HCT116 (cell line): ENCODE measurements around the gene KRTAP29-1. TPM values are rescaled to one million over a fixed set of nuclear protein-coding genes. Genes with fewer than 3 reads are reported as not detected.

ENCODE experiments used
- ATAC-seq: fragments of 200-7000 bp; cut with Tn5 transposase; 2 replicates; pipeline ENCODE4 v1.9.1; 2020; ENCODE audit warnings: mild to moderate bottlenecking, moderate library complexity
- BruUV-seq: library from RNA; stranded (reverse); fragments of 400-500 nt; replicated peaks from 2 replicates; lab custom pipeline; 2021; lab: Mats Ljungman, UMichigan
- CTCF ChIA-PET: fragments of 300-600 bp; sonication (Branson Sonifier 250); formaldehyde crosslinking; loops from one replicate; lab custom pipeline; 2021; ENCODE audit warnings: antibody characterized with exemption; lab: Charles Lee
- POLR2A ChIA-PET: fragments of 300-600, 350-600 bp; sonication (Branson Sonifier 250); formaldehyde crosslinking; loops from one replicate; lab custom pipeline; 2021; ENCODE audit warnings: antibody characterized with exemption; lab: Charles Lee
- RAD21 ChIA-PET, 2 experiments: fragments of 300-600 bp; sonication (Branson Sonifier 250); formaldehyde crosslinking; loops; one replicate each; lab custom pipeline; 2023; ENCODE audit warnings: low total read pairs in 2 of 2; ENCODE audit not compliant: uncharacterized antibody in 2 of 2, unreplicated experiment in 2 of 2, low non-redundant PET in 1 of 2; lab: Charles Lee
- DNase-seq: peaks from one replicate; pipeline ENCODE4 v3.0.0-alpha.2; 2010; ENCODE audit warnings: low read depth, low spot score
- H2AFZ ChIP-seq: fragments of 200-600 bp; shearing (Covaris generic), sonication (generic); 2 replicates; pipeline ENCODE4 v1.6.1; 2017; ENCODE audit warnings: low read depth, mixed run types, mixed read lengths, antibody characterized with exemption, low read length; ENCODE audit not compliant: poor library complexity, severe bottlenecking
- H3K27ac ChIP-seq: 2 replicates; pipeline ENCODE4 v1.5.1; 2012; ENCODE audit warnings: low read depth, low read length
- H3K27me3 ChIP-seq: fragments of 200-600 bp; sonication (generic); 2 replicates; pipeline ENCODE4 v1.6.1; 2016; ENCODE audit warnings: mixed run types, low read length, mixed read lengths; ENCODE audit not compliant: insufficient read depth
- H3K36me3 ChIP-seq, 2 experiments: fragments of 200-500 bp in 1 of 2; fragments of 200-600 bp in 1 of 2; sonication (Bioruptor generic) in 1 of 2; sonication (generic) in 1 of 2; 2 replicates each; pipeline versions ENCODE4 v1.5.1 to v1.6.1; 2014 to 2016; ENCODE audit warnings: low read length in 2 of 2, inconsistent platforms in 1 of 2, mixed read lengths in 1 of 2, mixed run types in 1 of 2; ENCODE audit not compliant: insufficient read depth in 2 of 2, control insufficient read depth in 1 of 2
- H3K4me1 ChIP-seq, 2 experiments: fragments of 200-600 bp in 1 of 2; sonication (generic) in 1 of 2; 2 replicates each; pipeline versions ENCODE4 v1.5.1 to v1.6.1; 2012 to 2017; ENCODE audit warnings: low read length in 2 of 2, inconsistent platforms in 1 of 2, mild to moderate bottlenecking in 1 of 2, mixed read lengths in 1 of 2, mixed run types in 1 of 2, moderate library complexity in 1 of 2; ENCODE audit not compliant: insufficient read depth in 2 of 2, control insufficient read depth in 1 of 2
- H3K4me2 ChIP-seq: fragments of 200-600 bp; sonication (generic); 2 replicates; pipeline ENCODE4 v1.6.1; 2017; ENCODE audit warnings: mixed run types, low read length, mixed read lengths
- H3K4me3 ChIP-seq, 2 experiments: fragments of 200-600 bp in 1 of 2; sonication (generic) in 1 of 2; replicated peaks in 1 of 2; 2 replicates each; pipeline ENCODE4 v1.5.1; 2011 to 2016; ENCODE audit warnings: low read length in 2 of 2, control low read depth in 1 of 2, low read depth in 1 of 2, mild to moderate bottlenecking in 1 of 2, mixed read lengths in 1 of 2, mixed run types in 1 of 2
- H3K79me2 ChIP-seq: fragments of 200-600 bp; sonication (generic); 2 replicates; pipeline ENCODE4 v1.6.1; 2017; ENCODE audit warnings: mild to moderate bottlenecking, mixed run types, low read length, moderate library complexity, mixed read lengths; ENCODE audit not compliant: insufficient read depth
- H3K9ac ChIP-seq: fragments of 200-600 bp; sonication (generic); 2 replicates; pipeline ENCODE4 v1.6.1; 2016; ENCODE audit warnings: low read length, mixed read lengths
- H3K9me2 ChIP-seq: fragments of 200-600 bp; sonication (generic), shearing (Covaris generic); 2 replicates; pipeline ENCODE4 v1.6.1; 2017; ENCODE audit warnings: mixed run types, mild to moderate bottlenecking, moderate library complexity; ENCODE audit not compliant: insufficient read depth
- H3K9me3 ChIP-seq, 2 experiments: fragments of 200-500 bp in 1 of 2; fragments of 200-600 bp in 1 of 2; sonication (Bioruptor generic) in 1 of 2; sonication (generic) in 1 of 2; 2 replicates each; pipeline ENCODE4 v1.6.1; 2014 to 2017; ENCODE audit warnings: low read length in 2 of 2, mixed read lengths in 2 of 2, inconsistent platforms in 1 of 2, low read depth in 1 of 2, mild to moderate bottlenecking in 1 of 2, mixed run types in 1 of 2, moderate library complexity in 1 of 2; ENCODE audit not compliant: control insufficient read depth in 1 of 2, insufficient read depth in 1 of 2
- H4K20me1 ChIP-seq: fragments of 200-600 bp; sonication (generic), shearing (Covaris generic); 2 replicates; pipeline ENCODE4 v1.6.1; 2017; ENCODE audit warnings: mixed run types, mild to moderate bottlenecking, moderate library complexity; ENCODE audit not compliant: insufficient read depth
- CBX3 ChIP-seq: IDR thresholded peaks from 2 replicates; pipeline ENCODE4 v1.6.1; 2012; ENCODE audit warnings: low read depth
- EGR1 ChIP-seq: IDR thresholded peaks from 2 replicates; pipeline ENCODE4 v1.6.1; 2012; ENCODE audit warnings: low read depth
- ELF1 ChIP-seq: IDR thresholded peaks from 2 replicates; pipeline ENCODE4 v1.6.1; 2012; ENCODE audit warnings: low read depth, borderline replicate concordance
- EZH2 ChIP-seq: fragments of 200-600 bp; sonication (generic); IDR thresholded peaks from 2 replicates; pipeline ENCODE4 v1.6.1; 2017; ENCODE audit warnings: antibody characterized with exemption, mixed run types
- POLR2A ChIP-seq: IDR thresholded peaks from 2 replicates; pipeline ENCODE4 v1.7.0; 2011; ENCODE audit warnings: borderline replicate concordance; ENCODE audit not compliant: insufficient read depth, insufficient read length; ENCODE audit errors: extremely low read depth
- POLR2AphosphoS5 ChIP-seq: IDR thresholded peaks from 2 replicates; pipeline ENCODE4 v1.6.1; 2011; ENCODE audit warnings: mild to moderate bottlenecking, low read depth, low read length, moderate library complexity
- RAD21 ChIP-seq: IDR thresholded peaks from 2 replicates; pipeline ENCODE4 v1.6.1; 2012; ENCODE audit warnings: low read depth, mild to moderate bottlenecking
- SIN3A ChIP-seq: IDR thresholded peaks from 2 replicates; pipeline ENCODE4 v1.6.1; 2012; ENCODE audit warnings: low read depth
- SP1 ChIP-seq: IDR thresholded peaks from 2 replicates; pipeline ENCODE4 v1.6.1; 2012; ENCODE audit warnings: low read depth
- SRF ChIP-seq: IDR thresholded peaks from 2 replicates; pipeline ENCODE4 v1.6.1; 2012; ENCODE audit warnings: low read depth
- TCF7L2 ChIP-seq: IDR thresholded peaks from 2 replicates; pipeline ENCODE4 v1.7.0; 2011; ENCODE audit warnings: borderline replicate concordance, inconsistent platforms; ENCODE audit not compliant: insufficient read depth, insufficient read length; ENCODE audit errors: extremely low read depth
- YY1 ChIP-seq: IDR thresholded peaks from 2 replicates; pipeline ENCODE4 v1.6.1; 2011; ENCODE audit warnings: low read length, low read depth, moderate library complexity, mild to moderate bottlenecking; ENCODE audit not compliant: insufficient replicate concordance; ENCODE audit errors: extremely low read depth
- intact Hi-C: fragments of 100-400 bp; cut with micrococcal nuclease; formaldehyde crosslinking; loops from 2 replicates; pipeline ENCODE4 v1.10.0; 2022
- total RNA-seq: library from RNA; stranded (reverse); gene quantifications from one replicate; pipeline ENCODE4 v1.2.1, GENCODE V29; 2021; ENCODE audit not compliant: unreplicated experiment
- TF ChIP-seq, protein P1 (sequence below): IDR thresholded peaks from 2 replicates; pipeline ENCODE4 v1.6.1; 2012
- TF ChIP-seq, protein P2 (sequence below): IDR thresholded peaks from 2 replicates; pipeline ENCODE4 v1.6.1; 2012
- TF ChIP-seq, protein P3 (sequence below): IDR thresholded peaks from 2 replicates; pipeline ENCODE4 v1.6.1; 2012; ENCODE audit warnings: low read depth
- TF ChIP-seq, protein P4 (sequence below), 3 experiments: fragments of 200-600 bp in 1 of 3; sonication (generic) in 1 of 3; IDR thresholded peaks in 2 of 3; conservative IDR thresholded peaks in 1 of 3; 2 replicates each; pipeline ENCODE4 v1.5.1; 2012 to 2017; ENCODE audit warnings: low read depth in 2 of 3, low read length in 2 of 3, antibody characterized with exemption in 1 of 3, borderline replicate concordance in 1 of 3, control low read depth in 1 of 3, mild to moderate bottlenecking in 1 of 3, mixed read lengths in 1 of 3, mixed run types in 1 of 3, moderate library complexity in 1 of 3; ENCODE audit not compliant: insufficient read depth in 1 of 3

KRTAP29-1 gene
- total RNA-seq, 1 experiment from 2014 or later, result 0.22 TPM

DNA sequence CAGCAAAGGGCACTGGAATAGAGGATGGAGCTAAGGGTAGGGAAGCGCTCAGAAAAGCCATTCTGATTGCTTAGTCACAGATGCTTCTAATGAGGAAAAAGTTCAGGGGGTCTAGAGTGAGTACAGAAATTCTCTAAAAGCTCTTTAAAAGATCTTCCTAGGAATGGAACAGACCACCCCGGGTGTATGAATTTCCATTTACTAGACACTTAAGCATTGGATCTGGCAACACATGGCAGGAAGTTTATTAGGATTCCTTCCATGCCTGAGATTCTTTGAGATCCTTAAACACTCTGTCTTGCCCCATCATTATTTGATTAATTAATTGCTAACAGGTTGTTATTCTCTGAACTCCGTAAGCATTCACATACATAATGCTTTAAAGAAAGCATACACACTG, 18.6 kb downstream of the KRTAP29-1 start:
- no peak overlapping the region for H3K4me2 ChIP-seq
- intact Hi-C loops, result no loop called here
- no peaks in the 10 kb centered on the region; a peak in 1 of 4 replicates for H3K9me3 ChIP-seq
- H3K79me2 ChIP-seq, result no peaks in the 10 kb centered on the region
- H3K27ac ChIP-seq, result no peak overlapping the region
- H3K4me1 ChIP-seq, result no peaks in the 10 kb centered on the region
- H3K4me3 ChIP-seq, result no peak overlapping the region
- H3K27me3 ChIP-seq, result no peaks in the 10 kb centered on the region
- no peak for DNase-seq
- no peak for ATAC-seq
- no peaks in the 10 kb centered on the region for H3K36me3 ChIP-seq
- no peaks in the 10 kb centered on the region for H4K20me1 ChIP-seq
- TF ChIP-seq SRF (no peak), ELF1 (no peak), EZH2 (no peak), EGR1 (no peak), SP1 (no peak), YY1 (no peak), RAD21 (no peak), POLR2A (no peak), TCF7L2 (no peak), SIN3A (no peak), POLR2AphosphoS5 (no peak), CBX3 (no peak)
- TF ChIP-seq, protein P1, sequence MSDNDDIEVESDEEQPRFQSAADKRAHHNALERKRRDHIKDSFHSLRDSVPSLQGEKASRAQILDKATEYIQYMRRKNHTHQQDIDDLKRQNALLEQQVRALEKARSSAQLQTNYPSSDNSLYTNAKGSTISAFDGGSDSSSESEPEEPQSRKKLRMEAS, result no peak
- TF ChIP-seq, protein P2, sequence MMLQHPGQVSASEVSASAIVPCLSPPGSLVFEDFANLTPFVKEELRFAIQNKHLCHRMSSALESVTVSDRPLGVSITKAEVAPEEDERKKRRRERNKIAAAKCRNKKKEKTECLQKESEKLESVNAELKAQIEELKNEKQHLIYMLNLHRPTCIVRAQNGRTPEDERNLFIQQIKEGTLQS, result no peak
- TF ChIP-seq, protein P3, sequence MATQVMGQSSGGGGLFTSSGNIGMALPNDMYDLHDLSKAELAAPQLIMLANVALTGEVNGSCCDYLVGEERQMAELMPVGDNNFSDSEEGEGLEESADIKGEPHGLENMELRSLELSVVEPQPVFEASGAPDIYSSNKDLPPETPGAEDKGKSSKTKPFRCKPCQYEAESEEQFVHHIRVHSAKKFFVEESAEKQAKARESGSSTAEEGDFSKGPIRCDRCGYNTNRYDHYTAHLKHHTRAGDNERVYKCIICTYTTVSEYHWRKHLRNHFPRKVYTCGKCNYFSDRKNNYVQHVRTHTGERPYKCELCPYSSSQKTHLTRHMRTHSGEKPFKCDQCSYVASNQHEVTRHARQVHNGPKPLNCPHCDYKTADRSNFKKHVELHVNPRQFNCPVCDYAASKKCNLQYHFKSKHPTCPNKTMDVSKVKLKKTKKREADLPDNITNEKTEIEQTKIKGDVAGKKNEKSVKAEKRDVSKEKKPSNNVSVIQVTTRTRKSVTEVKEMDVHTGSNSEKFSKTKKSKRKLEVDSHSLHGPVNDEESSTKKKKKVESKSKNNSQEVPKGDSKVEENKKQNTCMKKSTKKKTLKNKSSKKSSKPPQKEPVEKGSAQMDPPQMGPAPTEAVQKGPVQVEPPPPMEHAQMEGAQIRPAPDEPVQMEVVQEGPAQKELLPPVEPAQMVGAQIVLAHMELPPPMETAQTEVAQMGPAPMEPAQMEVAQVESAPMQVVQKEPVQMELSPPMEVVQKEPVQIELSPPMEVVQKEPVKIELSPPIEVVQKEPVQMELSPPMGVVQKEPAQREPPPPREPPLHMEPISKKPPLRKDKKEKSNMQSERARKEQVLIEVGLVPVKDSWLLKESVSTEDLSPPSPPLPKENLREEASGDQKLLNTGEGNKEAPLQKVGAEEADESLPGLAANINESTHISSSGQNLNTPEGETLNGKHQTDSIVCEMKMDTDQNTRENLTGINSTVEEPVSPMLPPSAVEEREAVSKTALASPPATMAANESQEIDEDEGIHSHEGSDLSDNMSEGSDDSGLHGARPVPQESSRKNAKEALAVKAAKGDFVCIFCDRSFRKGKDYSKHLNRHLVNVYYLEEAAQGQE, result no peak
- TF ChIP-seq, protein P4, sequence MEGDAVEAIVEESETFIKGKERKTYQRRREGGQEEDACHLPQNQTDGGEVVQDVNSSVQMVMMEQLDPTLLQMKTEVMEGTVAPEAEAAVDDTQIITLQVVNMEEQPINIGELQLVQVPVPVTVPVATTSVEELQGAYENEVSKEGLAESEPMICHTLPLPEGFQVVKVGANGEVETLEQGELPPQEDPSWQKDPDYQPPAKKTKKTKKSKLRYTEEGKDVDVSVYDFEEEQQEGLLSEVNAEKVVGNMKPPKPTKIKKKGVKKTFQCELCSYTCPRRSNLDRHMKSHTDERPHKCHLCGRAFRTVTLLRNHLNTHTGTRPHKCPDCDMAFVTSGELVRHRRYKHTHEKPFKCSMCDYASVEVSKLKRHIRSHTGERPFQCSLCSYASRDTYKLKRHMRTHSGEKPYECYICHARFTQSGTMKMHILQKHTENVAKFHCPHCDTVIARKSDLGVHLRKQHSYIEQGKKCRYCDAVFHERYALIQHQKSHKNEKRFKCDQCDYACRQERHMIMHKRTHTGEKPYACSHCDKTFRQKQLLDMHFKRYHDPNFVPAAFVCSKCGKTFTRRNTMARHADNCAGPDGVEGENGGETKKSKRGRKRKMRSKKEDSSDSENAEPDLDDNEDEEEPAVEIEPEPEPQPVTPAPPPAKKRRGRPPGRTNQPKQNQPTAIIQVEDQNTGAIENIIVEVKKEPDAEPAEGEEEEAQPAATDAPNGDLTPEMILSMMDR (IDR thresholded peaks at IDR 0.05 in 2 of 3, conservative IDR thresholded peaks at IDR 0.05 in 1 of 3; ENCODE audit: borderline replicate concordance in 1 of 3, insufficient read depth in 1 of 3, low read depth in 2 of 3, low read length in 2 of 3), result no peak
- H3K9me2 ChIP-seq, result no peaks in the 10 kb centered on the region
- no peak overlapping the region for H2AFZ ChIP-seq
- POLR2A ChIA-PET, result no interaction called here
- no peak overlapping the region for H3K9ac ChIP-seq
- no TSS peak for BruUV-seq
- RAD21 ChIA-PET, result no interaction called here
- CTCF ChIA-PET, result no interaction called here
